Stimulated activated CD8-positive, alpha-beta memory T cell treated with anti-CD3 and anti-CD28 coated beads, Interleukin-7, amount 100 ng/mL, for 24 hours (primary cell): ENCODE measurements around the gene ANK2.

Experiments
- DNase-seq: peaks from one replicate; pipeline ENCODE4 v3.0.0-alpha.2; 2020; ENCODE audit warnings: low read depth

ANK2 gene

GRCh38 chr4:113398441-113399143, 349.1 kb downstream of the ANK2 start:
- DNase-seq = no peak

- DNase-seq = no peak
Observed at GRCh38 chr4:113404167-113404571, 354.7 kb downstream of the ANK2 start.

GRCh38 chr4:113404841-113405240, 355.4 kb downstream of the ANK2 start:
- DNase-seq = no peak

- no peak for DNase-seq
Observed at GRCh38 chr4:113405874-113406722, 356.6 kb downstream of the ANK2 start.

GRCh38 chr4:113406723-113407016, 357.2 kb downstream of the ANK2 start:
- DNase-seq = no peak

DNA sequence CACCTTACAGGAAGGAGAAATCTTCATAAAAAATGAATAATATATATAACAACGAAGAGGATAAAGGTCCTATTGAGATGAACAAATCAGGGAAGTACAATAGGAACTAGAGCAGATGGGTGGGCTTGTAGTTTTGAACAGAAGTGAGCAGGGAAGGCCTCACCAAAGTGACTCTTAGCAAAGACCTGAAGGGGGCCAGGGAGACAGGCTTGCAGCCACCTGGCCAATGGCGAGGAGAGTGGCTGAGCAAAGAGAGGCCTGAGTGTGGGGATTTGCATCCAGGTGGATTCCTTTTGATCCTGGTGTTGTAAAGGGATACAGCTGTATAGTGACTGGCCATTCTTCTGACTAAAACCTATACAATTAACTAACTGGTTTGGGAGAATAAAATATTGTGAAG, 358.0 kb downstream of the ANK2 start:
- DNase-seq = no peak

DNA sequence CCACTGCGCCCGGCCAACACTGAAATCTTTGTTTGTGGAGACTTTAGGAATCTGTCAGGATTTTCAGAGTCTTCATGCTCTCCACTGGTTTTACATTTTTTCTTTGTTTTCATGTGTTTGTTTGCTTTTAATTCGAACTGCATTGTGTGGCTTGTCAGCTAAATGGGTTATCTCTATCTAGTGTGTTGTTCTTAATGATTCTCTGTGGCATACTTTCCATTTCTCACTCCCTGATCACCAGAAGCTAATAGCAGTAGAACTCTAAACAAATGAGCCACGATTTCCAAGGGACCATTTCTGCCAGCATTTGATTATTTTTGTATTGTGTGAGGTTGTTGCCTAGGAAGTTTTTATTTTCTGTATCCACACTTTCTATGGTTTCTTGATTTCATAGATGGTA, 359.7 kb downstream of the ANK2 start:
- DNase-seq = no peak

DNA sequence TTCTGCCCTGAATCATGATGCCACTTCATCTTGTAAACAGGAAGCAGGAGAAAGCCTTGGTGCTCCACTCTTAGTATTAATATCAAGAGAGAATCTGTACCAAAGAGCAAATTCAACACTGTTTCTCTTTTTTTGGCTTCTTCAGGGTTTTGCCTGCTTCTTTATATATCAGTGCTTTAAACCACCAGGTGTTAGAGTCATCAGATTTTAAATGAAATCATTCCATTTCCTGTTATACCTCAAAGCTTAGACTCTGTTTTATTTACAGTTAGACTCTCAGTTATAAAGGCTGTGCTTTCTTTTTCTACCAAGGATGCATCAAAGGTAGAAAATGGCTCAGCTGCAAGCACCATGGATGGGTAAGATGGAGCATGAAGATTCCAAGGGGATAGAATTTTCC, 361.2 kb downstream of the ANK2 start:
- no peak for DNase-seq

- no peak for DNase-seq
Observed at GRCh38 chr4:113411496-113411938, 362.1 kb downstream of the ANK2 start.

DNA sequence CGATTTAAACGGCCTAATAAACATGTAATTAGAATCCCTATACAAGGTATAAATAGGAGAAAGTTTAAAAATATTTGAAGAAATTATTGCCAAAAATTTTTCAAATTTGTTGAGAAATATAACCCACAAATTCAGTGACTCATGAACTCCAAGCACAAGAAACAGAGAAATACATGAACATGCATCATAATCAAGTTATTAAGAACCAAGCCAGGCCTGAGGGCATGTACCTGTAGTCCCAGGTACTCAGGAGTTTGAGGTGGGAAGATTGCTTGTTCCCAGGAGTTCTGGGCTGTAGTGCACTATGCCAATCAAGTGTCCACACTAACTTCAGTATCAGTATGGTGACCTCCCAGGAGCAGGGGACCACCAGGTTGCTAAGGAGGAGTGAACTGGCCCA, 370.2 kb downstream of the ANK2 start:
- DNase-seq = no peak

GRCh38 chr4:113420938-113421337, 371.5 kb downstream of the ANK2 start:
- DNase-seq = no peak

- no peak for DNase-seq
Observed at GRCh38 chr4:113423631-113424030, 374.2 kb downstream of the ANK2 start.

- DNase-seq = no peak
Observed at GRCh38 chr4:113433116-113433515, 383.7 kb downstream of the ANK2 start.
